Measurements from ENCODE around the gene RNF8.

Gene RNF8

GRCh38 chr6:37426058-37426944 is 72.5 kb downstream of the RNF8 start:
- no peaks in the 10 kb centered on the region for H3K36me3 ChIP-seq (ENCODE audit: insufficient read depth, low read depth, low read length)
- no peak overlapping the region for H3K9ac ChIP-seq (ENCODE audit: low read depth, low read length)
- no peak overlapping the region for H3K4me3 ChIP-seq (ENCODE audit: low read length)
- no peaks in the 10 kb centered on the region for H3K27me3 ChIP-seq (ENCODE audit: insufficient read depth, low read length)
- H3K4me1 ChIP-seq (ENCODE audit: insufficient read depth, low read length) = no peaks in the 10 kb centered on the region
- no peak overlapping the region for H3K27ac ChIP-seq (ENCODE audit: low read length)
- H3K9me3 ChIP-seq (ENCODE audit: insufficient read depth, low read depth, low read length) = peaks cover 11% of the 10 kb centered on the region; the same call in 1 of the 2 replicates

GRCh38 chr6:37426945-37427510 is 73.2 kb downstream of the RNF8 start:
- Histone ChIP-seq H3K9ac (ENCODE audit: low read depth, low read length) (no peak overlapping the region), H3K4me3 (ENCODE audit: low read length) (no peak overlapping the region), H3K27ac (ENCODE audit: low read length) (no peak overlapping the region), H3K9me3 (ENCODE audit: insufficient read depth, low read depth, low read length) (peaks cover 11% of the 10 kb centered on the region; the same call in 1 of the 2 replicates), H3K27me3 (ENCODE audit: insufficient read depth, low read length) (no peaks in the 10 kb centered on the region), H3K4me1 (ENCODE audit: insufficient read depth, low read length) (no peaks in the 10 kb centered on the region), H3K36me3 (ENCODE audit: insufficient read depth, low read depth, low read length) (no peaks in the 10 kb centered on the region)

GRCh38 chr6:37429352-37429750 is 75.6 kb downstream of the RNF8 start:
- Histone ChIP-seq H3K27me3 (ENCODE audit: insufficient read depth, low read length) (no peaks in the 10 kb centered on the region), H3K9ac (ENCODE audit: low read depth, low read length) (no peak overlapping the region), H3K36me3 (ENCODE audit: insufficient read depth, low read depth, low read length) (no peaks in the 10 kb centered on the region), H3K9me3 (ENCODE audit: insufficient read depth, low read depth, low read length) (peaks cover 11% of the 10 kb centered on the region; the same call in 1 of the 2 replicates), H3K4me3 (ENCODE audit: low read length) (no peak overlapping the region), H3K27ac (ENCODE audit: low read length) (no peak overlapping the region), H3K4me1 (ENCODE audit: insufficient read depth, low read length) (no peaks in the 10 kb centered on the region)

GRCh38 chr6:37432590-37432915 is 78.8 kb downstream of the RNF8 start:
- Histone ChIP-seq H3K4me1 (ENCODE audit: insufficient read depth, low read length) (no peaks in the 10 kb centered on the region), H3K9ac (ENCODE audit: low read depth, low read length) (peak overlapping the region; percentile 86), H3K9me3 (ENCODE audit: insufficient read depth, low read depth, low read length) (no peaks in the 10 kb centered on the region), H3K27ac (ENCODE audit: low read length) (peak overlapping the region; percentile 26), H3K36me3 (ENCODE audit: insufficient read depth, low read depth, low read length) (peaks cover 18% of the 10 kb centered on the region), H3K27me3 (ENCODE audit: insufficient read depth, low read length) (no peaks in the 10 kb centered on the region), H3K4me3 (ENCODE audit: low read length) (peak overlapping the region; percentile 90)

GRCh38 chr6:37432916-37433656 is 79.3 kb downstream of the RNF8 start, which contains the start of gene CMTR1:
Gene CMTR1, plus strand, starts transcription at chr6:37433221. Its CDS starts 2,409 bp downstream, at chr6:37435630.
- H3K27me3 ChIP-seq (ENCODE audit: insufficient read depth, low read length) = no peaks in the 10 kb centered on the region
- peaks cover 24% of the 10 kb centered on the region for H3K36me3 ChIP-seq (ENCODE audit: insufficient read depth, low read depth, low read length)
- H3K9me3 ChIP-seq (ENCODE audit: insufficient read depth, low read depth, low read length) = no peaks in the 10 kb centered on the region
- H3K27ac ChIP-seq (ENCODE audit: low read length) = peak within 1 kb of the TSS; percentile 26
- peak within 1 kb of the TSS; percentile 86 for H3K9ac ChIP-seq (ENCODE audit: low read depth, low read length)
- no peaks in the 10 kb centered on the region for H3K4me1 ChIP-seq (ENCODE audit: insufficient read depth, low read length)
- peak within 1 kb of the TSS; percentile 90 for H3K4me3 ChIP-seq (ENCODE audit: low read length)

GRCh38 chr6:37433657-37434271 is 80.0 kb downstream of the RNF8 start:
- Histone ChIP-seq H3K27me3 (ENCODE audit: insufficient read depth, low read length) (no peaks in the 10 kb centered on the region), H3K27ac (ENCODE audit: low read length) (no peak overlapping the region), H3K4me3 (ENCODE audit: low read length) (peak overlapping the region; percentile 90), H3K9me3 (ENCODE audit: insufficient read depth, low read depth, low read length) (no peaks in the 10 kb centered on the region), H3K4me1 (ENCODE audit: insufficient read depth, low read length) (no peaks in the 10 kb centered on the region), H3K36me3 (ENCODE audit: insufficient read depth, low read depth, low read length) (peaks cover 24% of the 10 kb centered on the region), H3K9ac (ENCODE audit: low read depth, low read length) (peak overlapping the region; percentile 86)

GRCh38 chr6:37435373-37435772 is 81.6 kb downstream of the RNF8 start:
- H3K4me1 ChIP-seq (ENCODE audit: insufficient read depth, low read length) = no peaks in the 10 kb centered on the region
- H3K9me3 ChIP-seq (ENCODE audit: insufficient read depth, low read depth, low read length) = no peaks in the 10 kb centered on the region
- peaks cover 31% of the 10 kb centered on the region for H3K36me3 ChIP-seq (ENCODE audit: insufficient read depth, low read depth, low read length)
- no peak overlapping the region for H3K4me3 ChIP-seq (ENCODE audit: low read length)
- H3K9ac ChIP-seq (ENCODE audit: low read depth, low read length) = no peak overlapping the region
- H3K27ac ChIP-seq (ENCODE audit: low read length) = no peak overlapping the region
- H3K27me3 ChIP-seq (ENCODE audit: insufficient read depth, low read length) = no peaks in the 10 kb centered on the region

- Histone ChIP-seq H3K4me1 (ENCODE audit: insufficient read depth, low read length) (no peaks in the 10 kb centered on the region), H3K27me3 (ENCODE audit: insufficient read depth, low read length) (no peaks in the 10 kb centered on the region), H3K36me3 (ENCODE audit: insufficient read depth, low read depth, low read length) (peaks cover 31% of the 10 kb centered on the region), H3K9me3 (ENCODE audit: insufficient read depth, low read depth, low read length) (no peaks in the 10 kb centered on the region), H3K9ac (ENCODE audit: low read depth, low read length) (no peak overlapping the region), H3K27ac (ENCODE audit: low read length) (no peak overlapping the region), H3K4me3 (ENCODE audit: low read length) (no peak overlapping the region)
These were observed 82.0 kb downstream of the RNF8 start for GRCh38 chr6:37435816-37436215.

- no peak overlapping the region for H3K9ac ChIP-seq (ENCODE audit: low read depth, low read length)
- H3K4me1 ChIP-seq (ENCODE audit: insufficient read depth, low read length) = no peaks in the 10 kb centered on the region
- H3K36me3 ChIP-seq (ENCODE audit: insufficient read depth, low read depth, low read length) = peaks cover 39% of the 10 kb centered on the region
- no peaks in the 10 kb centered on the region for H3K9me3 ChIP-seq (ENCODE audit: insufficient read depth, low read depth, low read length)
- no peak overlapping the region for H3K27ac ChIP-seq (ENCODE audit: low read length)
- H3K27me3 ChIP-seq (ENCODE audit: insufficient read depth, low read length) = no peaks in the 10 kb centered on the region
- H3K4me3 ChIP-seq (ENCODE audit: low read length) = no peak overlapping the region
These were observed 85.1 kb downstream of the RNF8 start for GRCh38 chr6:37438930-37439329.

- no peaks in the 10 kb centered on the region for H3K4me1 ChIP-seq (ENCODE audit: insufficient read depth, low read length)
- no peaks in the 10 kb centered on the region for H3K9me3 ChIP-seq (ENCODE audit: insufficient read depth, low read depth, low read length)
- peaks cover 52% of the 10 kb centered on the region for H3K36me3 ChIP-seq (ENCODE audit: insufficient read depth, low read depth, low read length)
- no peak overlapping the region for H3K9ac ChIP-seq (ENCODE audit: low read depth, low read length)
- no peaks in the 10 kb centered on the region for H3K27me3 ChIP-seq (ENCODE audit: insufficient read depth, low read length)
- H3K4me3 ChIP-seq (ENCODE audit: low read length) = no peak overlapping the region
- no peak overlapping the region for H3K27ac ChIP-seq (ENCODE audit: low read length)
These were observed 87.9 kb downstream of the RNF8 start for GRCh38 chr6:37441651-37442050.

GRCh38 chr6:37442416-37443215 is 88.8 kb downstream of the RNF8 start:
- no peaks in the 10 kb centered on the region for H3K27me3 ChIP-seq (ENCODE audit: insufficient read depth, low read length)
- H3K4me1 ChIP-seq (ENCODE audit: insufficient read depth, low read length) = no peaks in the 10 kb centered on the region
- H3K4me3 ChIP-seq (ENCODE audit: low read length) = no peak overlapping the region
- H3K9me3 ChIP-seq (ENCODE audit: insufficient read depth, low read depth, low read length) = no peaks in the 10 kb centered on the region
- peaks cover 54% of the 10 kb centered on the region for H3K36me3 ChIP-seq (ENCODE audit: insufficient read depth, low read depth, low read length)
- H3K9ac ChIP-seq (ENCODE audit: low read depth, low read length) = no peak overlapping the region
- no peak overlapping the region for H3K27ac ChIP-seq (ENCODE audit: low read length)

Data from iPS-20b (cell line).